Measurements from ENCODE around the gene KCTD13. TPM values are rescaled to one million over a fixed set of nuclear protein-coding genes. Genes with fewer than 3 reads are reported as not detected.

The KCTD13 gene
- total and polyA plus RNA-seq, 2 of the 8 experiments (the other 6 are each of a cell fraction or from before 2014, with no cell fraction given), result 9.2 to 10.8 TPM

DNA sequence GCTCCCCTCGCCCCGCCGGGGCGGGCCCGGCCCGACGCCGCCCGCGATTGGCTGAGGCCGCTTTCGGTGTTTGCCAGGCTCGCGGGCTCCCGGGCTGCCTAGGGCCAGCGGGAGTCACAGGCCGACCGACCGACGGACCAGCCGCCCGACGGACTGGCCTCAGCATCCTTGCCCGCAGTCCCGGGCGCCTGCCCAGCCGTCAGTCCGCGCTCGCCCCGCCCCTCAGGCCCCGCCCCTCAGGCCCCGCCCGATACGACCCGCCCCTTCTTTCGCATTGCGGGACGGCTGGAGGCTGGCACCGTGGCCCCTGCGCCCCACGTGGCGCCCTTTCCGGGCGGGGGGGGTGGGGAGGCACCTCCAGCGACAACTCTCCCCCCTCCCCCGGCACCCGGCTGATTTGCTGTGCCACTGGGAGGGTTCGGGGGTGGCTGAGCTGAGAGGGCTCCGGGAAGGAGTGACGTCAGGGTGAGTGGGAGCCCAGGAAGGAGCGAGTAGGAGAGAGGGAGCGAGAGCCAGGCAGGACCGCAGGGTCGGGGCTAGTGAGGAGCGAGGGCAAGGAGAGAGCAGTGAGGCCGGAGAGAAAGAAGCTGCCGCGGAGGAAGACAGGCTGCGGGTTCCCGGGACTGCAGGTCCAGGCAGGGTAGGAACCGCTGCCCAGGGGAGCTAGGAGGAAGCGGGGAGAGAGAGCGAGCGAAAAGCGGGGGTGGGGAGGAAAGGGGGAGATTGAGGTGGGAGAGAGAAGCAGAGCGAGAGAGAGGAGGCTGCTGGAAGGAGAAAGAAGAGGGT, 25.7 kb downstream of the KCTD13 start, which contains the start of gene ASPHD1 (continued):
- no peak for TF ChIP-seq EZH2 (IDR thresholded peaks at IDR 0.05; ENCODE audit: low read depth, low read length, severe bottlenecking)
- no peak for TF ChIP-seq POU5F1 (IDR thresholded peaks at IDR 0.05; ENCODE audit: low read depth, low read length)
- no peak for TF ChIP-seq TBP (IDR thresholded peaks at IDR 0.05; ENCODE audit: low read depth, low read length)
- TF ChIP-seq SP4 (IDR thresholded peaks at IDR 0.05; ENCODE audit: low read length), result peak; percentile 81
- TF ChIP-seq CHD2 (IDR thresholded peaks at IDR 0.05; ENCODE audit: low read length), result no peak
- TF ChIP-seq MAFK (IDR thresholded peaks at IDR 0.05; ENCODE audit: low read depth, low read length), result no peak
- TF ChIP-seq TAF1 (IDR thresholded peaks at IDR 0.05; ENCODE audit: low read depth, low read length), result no peak
- TF ChIP-seq, protein P1, sequence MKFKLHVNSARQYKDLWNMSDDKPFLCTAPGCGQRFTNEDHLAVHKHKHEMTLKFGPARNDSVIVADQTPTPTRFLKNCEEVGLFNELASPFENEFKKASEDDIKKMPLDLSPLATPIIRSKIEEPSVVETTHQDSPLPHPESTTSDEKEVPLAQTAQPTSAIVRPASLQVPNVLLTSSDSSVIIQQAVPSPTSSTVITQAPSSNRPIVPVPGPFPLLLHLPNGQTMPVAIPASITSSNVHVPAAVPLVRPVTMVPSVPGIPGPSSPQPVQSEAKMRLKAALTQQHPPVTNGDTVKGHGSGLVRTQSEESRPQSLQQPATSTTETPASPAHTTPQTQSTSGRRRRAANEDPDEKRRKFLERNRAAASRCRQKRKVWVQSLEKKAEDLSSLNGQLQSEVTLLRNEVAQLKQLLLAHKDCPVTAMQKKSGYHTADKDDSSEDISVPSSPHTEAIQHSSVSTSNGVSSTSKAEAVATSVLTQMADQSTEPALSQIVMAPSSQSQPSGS (IDR thresholded peaks at IDR 0.05; ENCODE audit: low read length), result 0 out of 2 replicates have a peak, but pooled peaks have one; percentile 67
- TF ChIP-seq, protein P2, sequence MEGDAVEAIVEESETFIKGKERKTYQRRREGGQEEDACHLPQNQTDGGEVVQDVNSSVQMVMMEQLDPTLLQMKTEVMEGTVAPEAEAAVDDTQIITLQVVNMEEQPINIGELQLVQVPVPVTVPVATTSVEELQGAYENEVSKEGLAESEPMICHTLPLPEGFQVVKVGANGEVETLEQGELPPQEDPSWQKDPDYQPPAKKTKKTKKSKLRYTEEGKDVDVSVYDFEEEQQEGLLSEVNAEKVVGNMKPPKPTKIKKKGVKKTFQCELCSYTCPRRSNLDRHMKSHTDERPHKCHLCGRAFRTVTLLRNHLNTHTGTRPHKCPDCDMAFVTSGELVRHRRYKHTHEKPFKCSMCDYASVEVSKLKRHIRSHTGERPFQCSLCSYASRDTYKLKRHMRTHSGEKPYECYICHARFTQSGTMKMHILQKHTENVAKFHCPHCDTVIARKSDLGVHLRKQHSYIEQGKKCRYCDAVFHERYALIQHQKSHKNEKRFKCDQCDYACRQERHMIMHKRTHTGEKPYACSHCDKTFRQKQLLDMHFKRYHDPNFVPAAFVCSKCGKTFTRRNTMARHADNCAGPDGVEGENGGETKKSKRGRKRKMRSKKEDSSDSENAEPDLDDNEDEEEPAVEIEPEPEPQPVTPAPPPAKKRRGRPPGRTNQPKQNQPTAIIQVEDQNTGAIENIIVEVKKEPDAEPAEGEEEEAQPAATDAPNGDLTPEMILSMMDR (IDR thresholded peaks at IDR 0.05; ENCODE audit: control extremely low read depth in 1 of 3, insufficient read depth in 1 of 3, low read depth in 1 of 3, low read length in 3 of 3), result no peak
- TF ChIP-seq EP300 (IDR thresholded peaks at IDR 0.05; ENCODE audit: borderline replicate concordance in 1 of 2, low read depth in 2 of 2, low read length in 2 of 2), result no peak
- TF ChIP-seq, protein P3, sequence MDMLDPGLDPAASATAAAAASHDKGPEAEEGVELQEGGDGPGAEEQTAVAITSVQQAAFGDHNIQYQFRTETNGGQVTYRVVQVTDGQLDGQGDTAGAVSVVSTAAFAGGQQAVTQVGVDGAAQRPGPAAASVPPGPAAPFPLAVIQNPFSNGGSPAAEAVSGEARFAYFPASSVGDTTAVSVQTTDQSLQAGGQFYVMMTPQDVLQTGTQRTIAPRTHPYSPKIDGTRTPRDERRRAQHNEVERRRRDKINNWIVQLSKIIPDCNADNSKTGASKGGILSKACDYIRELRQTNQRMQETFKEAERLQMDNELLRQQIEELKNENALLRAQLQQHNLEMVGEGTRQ (IDR thresholded peaks at IDR 0.05; ENCODE audit: low read length), result no peak
- TF ChIP-seq KDM1A (IDR thresholded peaks at IDR 0.05; ENCODE audit: borderline replicate concordance, low read length), result no peak
- TF ChIP-seq RFX5 (IDR thresholded peaks at IDR 0.05; ENCODE audit: borderline replicate concordance, low read depth, low read length), result no peak
- 0 out of 4 replicates have a peak, but pooled peaks of 1 of the 2 experiments have one; percentile 84 for TF ChIP-seq HDAC2 (IDR thresholded peaks at IDR 0.05; ENCODE audit: borderline replicate concordance in 1 of 2, low read depth in 2 of 2, low read length in 2 of 2)
- TF ChIP-seq, protein P4, sequence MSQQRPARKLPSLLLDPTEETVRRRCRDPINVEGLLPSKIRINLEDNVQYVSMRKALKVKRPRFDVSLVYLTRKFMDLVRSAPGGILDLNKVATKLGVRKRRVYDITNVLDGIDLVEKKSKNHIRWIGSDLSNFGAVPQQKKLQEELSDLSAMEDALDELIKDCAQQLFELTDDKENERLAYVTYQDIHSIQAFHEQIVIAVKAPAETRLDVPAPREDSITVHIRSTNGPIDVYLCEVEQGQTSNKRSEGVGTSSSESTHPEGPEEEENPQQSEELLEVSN (IDR thresholded peaks at IDR 0.05), result 0 out of 2 replicates have a peak, but pooled peaks have one; percentile 10
- peak; percentile 31 for TF ChIP-seq ASH2L (IDR thresholded peaks at IDR 0.05; ENCODE audit: low read length)
- TF ChIP-seq CEBPB (IDR thresholded peaks at IDR 0.05; ENCODE audit: low read depth, low read length), result no peak

Data from H1 (cell line).